Lung (tissue), 12 donors: Measurements from ENCODE around the gene KLHDC9. TPM values are rescaled to one million over a fixed set of nuclear protein-coding genes. Genes with fewer than 3 reads are reported as not detected.

Experiments
- ATAC-seq: fragments of 200-7000 bp; cut with Tn5 transposase; one replicate; pipeline ENCODE4 v1.9.1; 2020; ENCODE audit warnings: moderate number of reproducible peaks; ENCODE audit not compliant: insufficient read depth, low FRiP score
- DNase-seq, 3 donors: peaks; one replicate each; pipeline ENCODE4 v3.0.0-alpha.2; 2013 to 2017
- H3K27ac ChIP-seq, 2 donors: one replicate each; pipeline ENCODE4 v1.5.1; 2013; ENCODE audit warnings: mild to moderate bottlenecking in 2 of 2, moderate library complexity in 2 of 2, control low read depth in 1 of 2, inconsistent platforms in 1 of 2, low read depth in 1 of 2, low read length in 1 of 2
- H3K27me3 ChIP-seq, 3 donors: one replicate each; pipeline ENCODE4 v1.5.1; 2013; ENCODE audit warnings: low read length in 2 of 3; ENCODE audit not compliant: control insufficient read depth in 3 of 3, insufficient read depth in 3 of 3
- H3K36me3 ChIP-seq, 4 donors: one replicate each; pipeline ENCODE4 v1.5.1; 2013; ENCODE audit warnings: low read length in 4 of 4, mild to moderate bottlenecking in 1 of 4, moderate library complexity in 1 of 4; ENCODE audit not compliant: control insufficient read depth in 4 of 4, insufficient read depth in 4 of 4
- H3K4me1 ChIP-seq, 5 donors: one replicate each; pipeline ENCODE4 v1.5.1; 2013; ENCODE audit warnings: low read length in 5 of 5, mild to moderate bottlenecking in 2 of 5, moderate library complexity in 1 of 5; ENCODE audit not compliant: control insufficient read depth in 5 of 5, insufficient read depth in 5 of 5
- H3K4me3 ChIP-seq: one replicate; pipeline ENCODE4 v1.5.1; 2013; ENCODE audit warnings: mild to moderate bottlenecking, control low read depth, moderate library complexity
- H3K9ac ChIP-seq, 2 donors: one replicate each; pipeline ENCODE4 v1.5.1; 2013; ENCODE audit warnings: low read length in 2 of 2, control low read depth in 1 of 2; ENCODE audit not compliant: insufficient read depth in 1 of 2
- H3K9me3 ChIP-seq, 4 donors: one replicate each; pipeline ENCODE4 v1.5.1; 2013; ENCODE audit warnings: low read length in 3 of 4, mild to moderate bottlenecking in 1 of 4, moderate library complexity in 1 of 4; ENCODE audit not compliant: control insufficient read depth in 4 of 4, insufficient read depth in 3 of 4
- CTCF ChIP-seq: IDR thresholded peaks from 2 replicates; pipeline ENCODE4 v1.5.1; 2012; ENCODE audit warnings: mild to moderate bottlenecking; ENCODE audit errors: control extremely low read depth, extremely low read depth
- WGBS, 2 donors: extraction: QIAGEN DNeasy Blood & Tissue Kit; methylation state at CpG; one replicate each; pipeline ENCODE4 v1.1.7; 2013; 5-methylcytosine and 5-hydroxymethylcytosine counted together
- polyA plus RNA-seq, 2 donors: library from polyadenylated mRNA; stranded (reverse); fragments of 200-250 nt; gene quantifications; one replicate each; pipeline ENCODE4 v1.2.1, GENCODE V29; 2013
- total RNA-seq, 2 donors: library from RNA; depleted of rRNA in 1 of 2; stranded (reverse); fragments of >200 nt in 1 of 2; gene quantifications; one replicate each; pipeline ENCODE4 v1.2.1, GENCODE V29; 2014 to 2021
- donor health status: control.
- donor health status: control.
- donor health status: Bipolar disorder and iron deficiency.
- donor health status: healthy.
- donor health status: DM: yes; HTN: yes; CAD: no.

The KLHDC9 gene
- total and polyA plus RNA-seq, 4 donors = 5.8 to 13.0 (median 7.8) TPM

- no peak for DNase-seq
- no peaks in the 10 kb centered on the region for H3K27me3 ChIP-seq
- no peak overlapping the region for H3K4me3 ChIP-seq
- no peaks in the 10 kb centered on the region for H3K9me3 ChIP-seq
- peak overlapping the region in 1 of 2 donors; percentile 92 for H3K27ac ChIP-seq
- no peaks in the 10 kb centered on the region for H3K36me3 ChIP-seq
- whole genome bisulfite sequencing, 2 donors = 78 to 80% methylated on average over 5 of the region's 5 CpGs
- no peak for TF ChIP-seq CTCF
- peaks cover 0 to 11% (median 0%) of the 10 kb centered on the region in 5 donors for H3K4me1 ChIP-seq
- no peak overlapping the region for H3K9ac ChIP-seq
- ATAC-seq = no peak
These were observed 8.2 kb upstream of the KLHDC9 start for GRCh38 chr1:161089938-161090337.

- WGBS, 2 donors = 85 to 87% methylated on average over 3 of the region's 3 CpGs
- TF ChIP-seq CTCF = no peak
These were observed 7.5 kb upstream of the KLHDC9 start for GRCh38 chr1:161090617-161091016.

GRCh38 chr1:161091093-161091492 lies 7.1 kb upstream of the KLHDC9 start:
- DNase-seq = no peak
- H3K4me1 ChIP-seq = peaks cover 0 to 11% (median 1%) of the 10 kb centered on the region in 5 donors
- H3K27me3 ChIP-seq = no peaks in the 10 kb centered on the region
- H3K9ac ChIP-seq = no peak overlapping the region
- no peak for ATAC-seq
- H3K4me3 ChIP-seq = no peak overlapping the region
- H3K27ac ChIP-seq = no peak overlapping the region
- no peaks in the 10 kb centered on the region for H3K36me3 ChIP-seq
- no peaks in the 10 kb centered on the region for H3K9me3 ChIP-seq
- no peak for TF ChIP-seq CTCF
- 88 to 94% methylated on average over 5 of the region's 5 CpGs for WGBS, 2 donors

More at GRCh38 chr1:161090617-161091016, 7.5 kb upstream of the KLHDC9 start:
- ATAC-seq (no peak), DNase-seq (no peak)
- H3K9me3 ChIP-seq = no peaks in the 10 kb centered on the region
- no peaks in the 10 kb centered on the region for H3K36me3 ChIP-seq
- no peaks in the 10 kb centered on the region for H3K27me3 ChIP-seq
- H3K4me3 ChIP-seq = no peak overlapping the region
- no peak overlapping the region for H3K27ac ChIP-seq
- H3K9ac ChIP-seq = no peak overlapping the region
- peaks cover 0 to 11% (median 0%) of the 10 kb centered on the region in 5 donors for H3K4me1 ChIP-seq

GRCh38 chr1:161091796-161092507 lies 6.2 kb upstream of the KLHDC9 start:
- Histone ChIP-seq H3K9ac (no peak overlapping the region), H3K9me3 (no peaks in the 10 kb centered on the region), H3K36me3 (no peaks in the 10 kb centered on the region), H3K27me3 (no peaks in the 10 kb centered on the region), H3K4me1 (peaks cover 0 to 11% (median 3%) of the 10 kb centered on the region in 5 donors), H3K27ac (no peak overlapping the region), H3K4me3 (no peak overlapping the region)
- no peak for TF ChIP-seq CTCF
- 93 to 94% methylated on average over 7 of the region's 7 CpGs for WGBS, 2 donors
- ATAC-seq = no peak
- DNase-seq = no peak
